Neural cell (in vitro differentiated cells): ENCODE results near the gene RELL2. TPM values are rescaled to one million over a fixed set of nuclear protein-coding genes. Genes with fewer than 3 reads are reported as not detected.

Experiments
- H2AFZ ChIP-seq: fragments of 200-600, 300-800 bp; sonication (generic), shearing (Covaris generic); 2 replicates; pipeline ENCODE4 v1.6.0; 2014; ENCODE audit warnings: low read depth, mild to moderate bottlenecking, antibody characterized with exemption, low read length, moderate library complexity
- H3F3A ChIP-seq: fragments of 200-600 bp; shearing (Covaris generic); 2 replicates; pipeline ENCODE4 v1.6.1; 2016; ENCODE audit warnings: mild to moderate bottlenecking, moderate library complexity, mixed read lengths, antibody characterized with exemption, low read length; ENCODE audit not compliant: insufficient read depth, poor library complexity, severe bottlenecking
- H3K27ac ChIP-seq: fragments of 200-600, 300-800 bp; sonication (generic), shearing (Covaris generic); 2 replicates; pipeline ENCODE4 v1.5.1; 2014; ENCODE audit warnings: mild to moderate bottlenecking, low read length, moderate library complexity
- H3K27me3 ChIP-seq: fragments of 300-800, 200-600 bp; sonication (generic), shearing (Covaris generic); 2 replicates; pipeline ENCODE4 v1.6.0; 2014; ENCODE audit warnings: mild to moderate bottlenecking, low read depth, low read length, moderate library complexity; ENCODE audit not compliant: insufficient read depth
- H3K36me3 ChIP-seq: fragments of 300-800, 200-600 bp; sonication (generic), shearing (Covaris generic); 2 replicates; pipeline ENCODE4 v1.5.1; 2014; ENCODE audit warnings: mild to moderate bottlenecking, antibody characterized with exemption, low read length, moderate library complexity; ENCODE audit not compliant: insufficient read depth
- H3K4me2 ChIP-seq: fragments of 300-800, 200-600 bp; sonication (generic), shearing (Covaris generic); 2 replicates; pipeline ENCODE4 v1.6.0; 2014; ENCODE audit warnings: mild to moderate bottlenecking, low read length
- H3K4me3 ChIP-seq: fragments of 300-800, 200-600 bp; sonication (generic), shearing (Covaris generic); 2 replicates; pipeline ENCODE4 v1.5.1; 2014; ENCODE audit warnings: mild to moderate bottlenecking, low read length, moderate library complexity
- H3K79me2 ChIP-seq: fragments of 200-600 bp; shearing (Covaris generic); replicated peaks from 2 replicates; pipeline ENCODE4 v1.6.0; 2014; ENCODE audit warnings: mild to moderate bottlenecking, low read length, moderate library complexity; ENCODE audit not compliant: insufficient read depth
- H3K9ac ChIP-seq: fragments of 300-800, 200-600 bp; sonication (generic), shearing (Covaris generic); 2 replicates; pipeline ENCODE4 v1.6.1; 2016; ENCODE audit warnings: mild to moderate bottlenecking, low read length, mixed read lengths
- H3K9me2 ChIP-seq: fragments of 200-600 bp; shearing (Covaris generic); 2 replicates; pipeline ENCODE4 v1.6.1; 2016; ENCODE audit warnings: mild to moderate bottlenecking, low read length, mixed read lengths; ENCODE audit not compliant: insufficient read depth
- H3K9me3 ChIP-seq: fragments of 200-600, 300-800 bp; sonication (generic), shearing (Covaris generic); 2 replicates; pipeline ENCODE4 v1.6.1; 2016; ENCODE audit warnings: mild to moderate bottlenecking, mixed run types, low read length, moderate library complexity, mixed read lengths
- H4K20me1 ChIP-seq: fragments of 200-600 bp; shearing (Covaris generic); 2 replicates; pipeline ENCODE4 v1.6.1; 2016; ENCODE audit warnings: mild to moderate bottlenecking, mixed run types; ENCODE audit not compliant: insufficient read depth
- CTCF ChIP-seq: fragments of 450-650 bp; IDR thresholded peaks from 2 replicates; pipeline ENCODE4 v1.5.1; 2014; ENCODE audit warnings: antibody characterized with exemption, mild to moderate bottlenecking, moderate library complexity; ENCODE audit not compliant: poor library complexity, severe bottlenecking
- EP300 ChIP-seq: fragments of 450-650 bp; conservative IDR thresholded peaks from 2 replicates; pipeline ENCODE4 v1.6.1; 2014; ENCODE audit warnings: antibody characterized with exemption, mild to moderate bottlenecking, moderate library complexity; ENCODE audit not compliant: poor library complexity, severe bottlenecking
- EZH2 ChIP-seq: fragments of 200-600, 300-800 bp; shearing (Covaris generic), sonication (generic); IDR thresholded peaks from 2 replicates; pipeline ENCODE4 v1.6.1; 2014; ENCODE audit warnings: antibody characterized with exemption, low read length, borderline replicate concordance, mild to moderate bottlenecking; ENCODE audit not compliant: insufficient read depth, poor library complexity, severe bottlenecking
- MXI1 ChIP-seq: fragments of 450-650 bp; conservative IDR thresholded peaks from 2 replicates; pipeline ENCODE4 v1.6.1; 2014; ENCODE audit warnings: antibody characterized with exemption, mild to moderate bottlenecking; ENCODE audit not compliant: poor library complexity, severe bottlenecking
- POLR2AphosphoS5 ChIP-seq: IDR thresholded peaks from 2 replicates; pipeline ENCODE4 v1.6.1; 2012
- RAD21 ChIP-seq: fragments of 450-650 bp; conservative IDR thresholded peaks from 2 replicates; pipeline ENCODE4 v1.6.1; 2014; ENCODE audit warnings: antibody characterized with exemption, mild to moderate bottlenecking, moderate library complexity
- REST ChIP-seq: IDR thresholded peaks from 2 replicates; pipeline ENCODE4 v1.6.1; 2012; ENCODE audit warnings: borderline replicate concordance
- SMC3 ChIP-seq: fragments of 450-650 bp; conservative IDR thresholded peaks from 2 replicates; pipeline ENCODE4 v1.6.1; 2014; ENCODE audit warnings: antibody characterized with exemption, mild to moderate bottlenecking, moderate library complexity; ENCODE audit not compliant: poor library complexity
- TAF1 ChIP-seq: IDR thresholded peaks from 2 replicates; pipeline ENCODE4 v1.6.1; 2012; ENCODE audit warnings: low read depth
- polyA plus RNA-seq: library from polyadenylated mRNA; depleted of rRNA; stranded (reverse); fragments of >200 nt; gene quantifications from 2 replicates; pipeline ENCODE4 v1.2.3, GENCODE V29; 2014

RELL2 gene
- polyA plus RNA-seq, 1 donor from 2014 or later, result 44.9 TPM

- Histone ChIP-seq H3K4me3 (no peak within 1 kb of the TSS), H3F3A (no peaks in the 10 kb centered on the region), H3K9ac (no peak within 1 kb of the TSS), H3K79me2 (no peaks in the 10 kb centered on the region), H3K9me2 (no peaks in the 10 kb centered on the region), H3K27me3 (no peaks in the 10 kb centered on the region), H2AFZ (no peak within 1 kb of the TSS), H3K4me2 (no peak within 1 kb of the TSS), H3K27ac (no peak within 1 kb of the TSS), H4K20me1 (no peaks in the 10 kb centered on the region), H3K36me3 (no peaks in the 10 kb centered on the region), H3K9me3 (no peaks in the 10 kb centered on the region)
- no peak for TF ChIP-seq TAF1
- TF ChIP-seq REST, result no peak
- no peak for TF ChIP-seq POLR2AphosphoS5
- no peak for TF ChIP-seq MXI1
- TF ChIP-seq CTCF, result no peak
- TF ChIP-seq RAD21, result no peak
- TF ChIP-seq SMC3, result no peak
- TF ChIP-seq EZH2, result no peak
- no peak for TF ChIP-seq EP300
These were observed 45.2 kb downstream of the RELL2 start, which contains the start of gene ARAP3 for GRCh38 chr5:141681695-141682641. ARAP3 (minus strand) TSS chr5:141682230; CDS start chr5:141680486, 1,744 bp downstream.

- Histone ChIP-seq H3K27me3 (no peaks in the 10 kb centered on the region), H3K36me3 (no peaks in the 10 kb centered on the region), H3K4me2 (no peak overlapping the region), H3K79me2 (no peaks in the 10 kb centered on the region), H3F3A (no peaks in the 10 kb centered on the region), H3K9me2 (no peaks in the 10 kb centered on the region), H4K20me1 (no peaks in the 10 kb centered on the region), H3K4me3 (no peak overlapping the region), H3K9me3 (no peaks in the 10 kb centered on the region), H3K27ac (no peak overlapping the region), H3K9ac (no peak overlapping the region), H2AFZ (no peak overlapping the region)
- TF ChIP-seq EZH2, result no peak
These were observed 46.9 kb downstream of the RELL2 start for GRCh38 chr5:141683596-141684141.
